CD4-positive, alpha-beta T cell treated with Interleukin-15 for 4 hours (primary cell): ENCODE measurements around the gene NABP2.

Experiments
- DNase-seq: peaks from one replicate; pipeline ENCODE4 v3.0.0-alpha.2; 2020; ENCODE audit warnings: low spot score

Gene NABP2

DNA sequence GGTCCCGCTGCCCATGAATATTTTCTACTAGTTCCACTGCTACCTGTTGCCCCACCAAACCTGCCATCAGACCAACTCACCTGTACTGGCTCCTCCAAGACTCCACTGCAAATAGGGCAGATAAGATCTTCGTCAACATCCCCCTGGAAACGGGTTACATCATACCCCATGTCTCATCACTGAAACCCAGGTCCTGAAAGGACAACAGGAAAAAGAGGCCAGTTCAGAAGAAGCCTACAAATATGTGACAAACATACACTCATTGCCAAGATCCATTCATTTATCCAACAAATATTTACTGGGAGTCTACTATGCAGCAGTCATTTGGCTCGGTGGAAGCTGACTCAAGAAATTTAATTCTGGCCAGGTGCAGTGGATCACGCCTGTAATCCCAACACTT lies 10.3 kb upstream of the NABP2 start:
- no peak for DNase-seq

GRCh38 chr12:56216461-56216860 lies 7.7 kb upstream of the NABP2 start:
- DNase-seq, result no peak

DNA sequence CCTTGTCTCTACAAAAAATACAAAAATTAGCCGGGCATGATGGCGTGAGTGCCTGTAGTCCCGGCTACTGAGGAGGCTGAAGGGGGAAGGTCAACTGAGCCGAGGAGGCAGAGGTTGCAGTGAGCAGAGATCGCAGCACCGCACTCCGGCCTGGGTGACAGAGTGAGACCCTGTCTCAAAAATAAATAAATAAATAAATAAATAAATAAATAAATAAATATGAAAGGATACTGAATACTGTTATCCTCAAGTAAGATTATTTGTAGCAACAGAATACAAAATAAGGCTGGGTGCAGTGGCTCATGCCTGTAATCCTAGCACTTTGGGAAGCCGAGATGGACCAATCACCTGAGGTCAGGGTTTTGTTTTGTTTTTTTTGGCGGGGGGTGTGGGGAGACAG lies 4.3 kb upstream of the NABP2 start:
- no peak for DNase-seq

- DNase-seq, result no peak
Measured at GRCh38 chr12:56220611-56221231, 3.4 kb upstream of the NABP2 start.

DNA sequence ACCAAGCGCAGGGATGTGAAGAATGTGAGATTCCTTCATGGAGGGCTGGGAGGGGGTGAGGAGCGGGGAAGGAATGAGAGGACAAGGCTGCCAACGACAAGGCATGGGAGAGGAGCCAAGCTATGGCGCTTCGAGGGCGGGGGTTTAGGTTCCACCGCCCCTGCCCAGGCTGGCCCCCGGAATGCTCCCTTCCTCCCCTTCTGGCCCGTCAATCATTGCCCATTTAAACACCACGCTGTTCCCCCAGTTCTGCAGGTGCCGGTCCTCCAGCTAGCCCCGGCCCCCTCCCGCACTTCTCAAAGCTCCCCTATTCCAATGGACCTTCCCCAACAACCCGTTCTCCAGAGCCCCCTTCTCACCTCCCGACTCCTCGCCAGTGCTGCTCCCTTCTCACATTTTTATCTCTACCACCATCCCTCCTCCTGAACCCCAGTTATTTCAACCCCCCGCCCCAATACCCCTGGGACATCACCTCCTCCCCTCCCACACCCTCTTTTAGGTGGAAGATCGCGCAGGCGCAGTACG lies 2.8 kb upstream of the NABP2 start:
- DNase-seq, result no peak

DNA sequence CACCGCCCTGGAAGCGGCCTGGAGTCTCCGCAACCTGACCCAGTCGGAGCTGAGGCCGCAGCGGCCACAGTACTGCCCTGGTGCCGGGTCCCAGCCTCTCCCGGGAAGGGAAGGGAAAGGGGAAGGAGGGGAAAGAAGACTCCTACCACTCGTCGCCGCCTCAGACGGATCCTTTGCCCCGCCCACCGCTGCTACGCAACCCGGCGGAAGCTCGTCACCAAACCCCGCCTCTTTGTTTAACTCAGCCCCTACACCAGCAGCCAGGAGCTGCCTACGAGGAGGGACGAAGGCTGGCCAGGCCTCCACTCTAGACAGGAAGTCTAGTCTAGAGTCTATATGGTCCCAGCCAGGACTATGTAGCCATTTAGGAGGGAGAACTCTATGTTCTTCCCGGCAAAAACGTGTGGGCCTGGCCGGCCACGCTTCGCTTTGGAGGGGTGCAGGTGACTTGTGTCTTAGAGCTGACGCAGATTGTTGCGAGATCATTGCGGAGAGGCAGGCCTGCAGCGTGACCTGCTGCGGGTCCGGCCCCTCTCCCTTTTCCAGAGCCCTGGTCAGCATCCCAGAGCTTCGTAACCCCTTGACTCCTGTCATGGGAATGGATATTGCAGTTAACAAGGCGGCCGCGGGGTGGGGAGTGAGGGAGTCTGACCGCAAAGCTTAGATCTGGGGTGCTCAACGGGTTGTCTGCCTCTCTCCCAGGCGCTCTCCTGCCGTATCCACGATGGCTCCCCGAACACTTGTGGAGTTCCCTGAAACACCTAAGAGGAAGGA lies 2.2 kb upstream of the NABP2 start, which contains the start of gene RNF41:
TSS of gene RNF41 (minus strand) at position 166 of the 774 bp plus-strand sequence. CDS start 7,875 bp downstream, outside the sequence.
- DNase-seq, result peak; percentile 91

DNA sequence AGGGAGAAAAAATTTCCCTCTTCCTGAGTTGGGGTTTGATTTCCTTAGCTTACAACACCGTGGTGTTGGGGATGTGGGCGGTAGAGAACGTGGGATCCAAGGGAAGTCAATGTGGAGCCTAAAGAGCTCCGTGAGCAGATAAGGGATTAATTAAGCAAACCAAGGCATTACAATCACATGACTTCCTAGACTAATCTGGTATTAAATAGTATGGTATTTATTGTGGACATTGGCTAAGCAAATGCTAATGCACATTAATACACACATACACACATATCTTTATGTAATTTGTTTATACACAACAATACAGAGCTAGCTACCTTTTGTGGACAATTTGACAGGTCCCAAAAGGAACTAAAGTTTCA lies 1.6 kb upstream of the NABP2 start:
- DNase-seq, result no peak

DNA sequence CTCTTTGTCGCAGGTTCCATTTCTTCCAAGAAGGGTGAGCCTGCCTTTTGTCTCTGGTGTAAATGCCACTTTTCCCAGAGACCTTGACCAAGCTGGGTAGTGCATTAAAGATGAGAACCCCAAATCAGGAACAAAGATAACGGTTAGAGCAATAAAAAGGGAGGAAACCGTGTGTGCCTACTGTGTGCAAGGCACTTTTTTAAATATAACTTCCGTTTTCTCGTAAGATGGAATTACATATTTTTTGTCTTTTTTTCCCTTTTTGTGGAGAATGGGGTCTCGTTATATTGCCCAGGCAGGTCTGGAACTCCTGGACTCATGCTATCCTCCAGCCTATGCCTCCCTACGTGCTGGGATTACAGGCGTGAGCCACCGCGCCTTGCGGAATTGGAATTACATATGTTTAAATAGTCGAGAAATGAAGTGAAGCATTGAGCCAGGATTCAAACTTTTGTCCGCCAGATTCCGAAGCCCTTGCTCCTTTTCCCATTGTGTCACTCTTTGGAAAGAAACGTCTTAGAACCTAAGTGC lies 506 bp upstream of the NABP2 start:
- DNase-seq, result no peak

GRCh38 chr12:56224954-56225353 lies 812 bp downstream of the NABP2 start:
- DNase-seq, result no peak

DNA sequence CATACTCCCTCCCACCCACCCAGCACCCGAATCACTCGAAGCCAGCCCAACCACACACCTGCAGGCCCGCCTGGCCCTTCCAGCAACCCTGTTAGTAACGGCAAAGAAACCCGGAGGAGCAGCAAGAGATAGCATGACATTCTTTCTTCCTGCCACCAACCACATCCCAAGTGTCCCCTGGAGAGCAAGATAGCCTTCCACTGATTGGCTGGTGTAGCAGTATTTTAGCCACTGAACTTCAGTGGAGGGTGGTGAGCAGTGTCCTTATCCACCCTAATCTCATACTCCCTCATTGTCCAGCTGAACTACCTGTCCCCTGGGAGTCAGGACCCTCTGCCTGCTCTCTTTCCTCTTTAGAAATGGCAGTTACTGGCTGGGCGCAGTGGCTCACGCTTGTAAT lies 4.9 kb downstream of the NABP2 start:
- no peak for DNase-seq

- no peak for DNase-seq
Measured at GRCh38 chr12:56229916-56230431, 5.8 kb downstream of the NABP2 start, which contains the start of gene SLC39A5. Gene SLC39A5, plus strand, starts transcription at chr12:56230051. Its CDS starts 1,224 bp downstream, at chr12:56231275.

- DNase-seq, result no peak
Measured at GRCh38 chr12:56230432-56231183, 6.5 kb downstream of the NABP2 start.

- DNase-seq, result no peak
Measured at GRCh38 chr12:56231184-56231582, 7.0 kb downstream of the NABP2 start.

DNA sequence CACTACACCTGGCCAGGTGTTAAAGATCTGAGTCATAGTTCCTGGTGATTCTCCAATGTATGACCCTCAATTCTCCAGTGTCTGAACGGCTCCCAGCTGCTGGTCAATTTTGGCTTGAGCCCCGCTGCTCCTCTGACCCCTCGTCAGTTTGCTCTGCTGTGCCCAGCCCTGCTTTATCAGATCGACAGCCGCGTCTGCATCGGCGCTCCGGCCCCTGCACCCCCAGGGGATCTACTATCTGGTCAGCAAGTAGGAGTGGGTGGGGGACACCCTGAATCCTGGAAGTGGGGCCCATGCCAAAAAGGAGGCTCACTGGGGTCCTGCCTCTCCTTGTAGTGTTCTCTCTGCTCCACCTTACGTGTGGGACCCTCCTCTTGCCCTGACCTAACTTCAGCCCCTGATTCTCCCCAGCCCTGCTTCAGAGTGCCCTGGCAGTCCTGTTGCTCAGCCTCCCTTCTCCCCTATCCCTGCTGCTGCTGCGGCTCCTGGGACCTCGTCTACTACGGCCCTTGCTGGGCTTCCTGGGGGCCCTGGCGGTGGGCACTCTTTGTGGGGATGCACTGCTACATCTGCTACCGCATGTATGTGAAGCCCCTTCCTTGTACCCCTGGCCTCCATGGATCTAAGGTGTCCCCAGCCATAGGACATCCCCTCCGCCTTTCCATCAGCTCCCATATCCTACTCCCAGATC lies 10.7 kb downstream of the NABP2 start:
- no peak for DNase-seq

GRCh38 chr12:56236091-56236490 lies 11.9 kb downstream of the NABP2 start:
- no peak for DNase-seq

DNA sequence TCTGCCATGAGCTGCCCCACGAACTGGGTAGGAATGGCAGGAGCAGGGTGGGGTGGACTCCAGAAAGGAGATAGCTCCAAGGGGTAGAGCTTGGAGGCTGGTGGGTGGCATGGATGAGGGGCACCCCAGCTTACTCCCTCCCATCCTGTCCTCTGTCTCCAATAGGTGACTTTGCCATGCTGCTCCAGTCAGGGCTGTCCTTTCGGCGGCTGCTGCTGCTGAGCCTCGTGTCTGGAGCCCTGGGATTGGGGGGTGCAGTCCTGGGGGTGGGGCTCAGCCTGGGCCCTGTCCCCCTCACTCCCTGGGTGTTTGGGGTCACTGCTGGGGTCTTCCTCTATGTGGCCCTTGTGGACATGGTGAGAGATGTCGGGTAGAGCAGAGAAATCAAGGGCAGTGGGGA lies 12.8 kb downstream of the NABP2 start:
- no peak for DNase-seq

DNA sequence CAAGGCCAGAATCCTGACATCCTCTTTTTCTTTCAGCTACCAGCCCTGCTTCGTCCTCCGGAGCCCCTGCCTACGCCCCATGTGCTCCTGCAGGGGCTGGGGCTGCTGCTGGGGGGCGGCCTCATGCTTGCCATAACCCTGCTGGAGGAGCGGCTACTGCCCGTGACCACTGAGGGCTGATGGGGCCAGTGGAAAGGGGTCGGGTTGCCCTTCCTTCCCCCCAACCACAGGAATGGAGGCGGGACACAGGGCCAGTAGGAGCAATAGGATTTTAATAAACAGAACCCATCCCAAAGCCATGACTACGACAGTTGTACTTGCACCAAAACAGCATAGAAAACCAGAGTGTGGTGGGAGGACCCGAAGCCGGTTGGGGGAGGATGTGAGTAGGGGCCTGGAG lies 13.4 kb downstream of the NABP2 start:
- no peak for DNase-seq

DNA sequence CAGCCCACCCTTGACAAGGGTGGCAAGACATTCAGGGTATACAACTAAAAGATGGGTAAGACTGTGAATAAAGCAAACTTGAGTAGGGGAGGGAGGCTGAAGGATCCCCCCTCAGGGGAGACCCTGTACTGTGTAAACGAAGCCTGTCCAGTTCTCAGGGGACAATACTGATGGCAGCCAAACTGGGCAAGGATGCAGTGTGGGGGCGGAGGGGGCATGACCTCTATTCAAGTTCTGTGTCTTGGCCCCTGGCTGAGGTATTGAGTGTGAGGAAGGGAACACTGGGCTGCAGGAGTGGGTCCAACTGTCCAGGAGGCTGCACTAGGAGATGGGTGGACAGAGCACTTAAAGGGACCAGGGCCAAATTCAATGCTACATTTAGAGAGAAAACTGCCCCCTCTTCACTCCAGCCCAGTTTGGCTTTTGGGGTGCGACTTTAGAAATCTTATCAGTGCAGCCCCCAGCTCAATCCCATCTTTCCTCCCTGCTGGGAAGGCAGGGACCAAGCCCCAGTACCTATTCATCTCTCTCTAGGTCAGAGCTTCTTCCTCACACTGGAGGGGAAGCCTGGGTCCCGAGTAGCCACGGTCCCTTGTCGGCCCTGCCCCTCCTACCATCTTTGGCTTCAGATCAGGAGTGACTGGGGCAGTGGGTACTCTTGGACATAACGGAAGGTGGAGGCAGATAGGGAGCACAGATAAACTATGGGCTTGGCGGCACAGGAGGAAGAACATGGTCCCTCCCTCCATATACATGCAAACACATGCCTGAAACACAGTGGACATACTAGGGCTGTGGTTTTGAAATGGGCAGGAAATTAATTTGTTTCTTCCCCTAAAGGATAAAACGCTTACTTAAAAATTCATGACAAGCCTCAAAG lies 17.5 kb downstream of the NABP2 start:
- DNase-seq, result no peak

- DNase-seq, result no peak
Measured at GRCh38 chr12:56242986-56243385, 18.8 kb downstream of the NABP2 start.

DNA sequence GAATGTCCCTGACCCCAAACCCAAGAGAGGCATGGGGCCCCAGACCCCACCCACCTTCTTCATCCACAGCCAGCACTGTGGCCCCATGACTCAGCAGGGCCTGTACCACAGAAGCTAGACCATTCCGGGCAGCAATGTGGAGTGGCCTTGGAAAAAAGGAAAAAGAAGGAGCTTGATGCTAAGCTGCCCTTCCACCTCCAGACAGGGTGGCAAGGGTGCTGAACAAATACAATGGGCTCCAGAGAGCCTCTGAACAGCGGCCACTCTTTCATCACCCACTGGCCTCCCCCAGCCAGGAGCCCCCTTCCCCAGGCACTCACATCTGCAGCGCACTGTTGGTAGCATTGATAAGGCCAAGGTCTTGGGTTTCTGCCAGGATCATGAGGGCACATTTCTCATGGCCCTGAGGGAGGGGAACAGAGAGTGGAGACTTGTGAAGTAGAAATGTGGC lies 19.6 kb downstream of the NABP2 start:
- DNase-seq, result no peak

DNA sequence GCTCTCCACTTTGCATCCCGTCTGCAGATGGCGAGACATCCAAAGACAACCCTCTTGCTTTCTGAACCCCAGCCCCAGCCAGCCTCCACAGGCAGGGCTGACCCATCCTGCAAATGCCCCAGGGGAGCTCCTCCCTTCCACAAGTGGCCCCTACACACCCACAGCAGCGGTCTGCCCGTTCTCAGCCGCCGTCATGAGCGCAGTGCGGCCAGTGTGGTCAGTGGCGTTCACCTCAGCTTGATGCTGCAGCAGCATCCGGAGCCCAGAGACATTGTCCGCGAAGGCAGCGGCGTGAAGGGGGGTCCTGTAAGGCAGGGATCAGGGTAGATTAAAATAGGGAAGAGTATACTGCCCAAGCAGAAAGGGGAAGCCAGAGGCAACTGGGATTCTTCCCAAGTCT lies 20.4 kb downstream of the NABP2 start:
- DNase-seq, result no peak
